Stromal cell of bone marrow (primary cell): Measurements from ENCODE around the gene KLHL22.
"Not testable (repeated sequence)": the region's sequence is repeated elsewhere in the genome, so short reads cannot be mapped to it uniquely, and the experiment has no call there.

Source experiments
- DNase-seq: peaks from one replicate; pipeline ENCODE4 v3.0.0-alpha.2; 2012; ENCODE audit warnings: low read depth

KLHL22 gene

DNA sequence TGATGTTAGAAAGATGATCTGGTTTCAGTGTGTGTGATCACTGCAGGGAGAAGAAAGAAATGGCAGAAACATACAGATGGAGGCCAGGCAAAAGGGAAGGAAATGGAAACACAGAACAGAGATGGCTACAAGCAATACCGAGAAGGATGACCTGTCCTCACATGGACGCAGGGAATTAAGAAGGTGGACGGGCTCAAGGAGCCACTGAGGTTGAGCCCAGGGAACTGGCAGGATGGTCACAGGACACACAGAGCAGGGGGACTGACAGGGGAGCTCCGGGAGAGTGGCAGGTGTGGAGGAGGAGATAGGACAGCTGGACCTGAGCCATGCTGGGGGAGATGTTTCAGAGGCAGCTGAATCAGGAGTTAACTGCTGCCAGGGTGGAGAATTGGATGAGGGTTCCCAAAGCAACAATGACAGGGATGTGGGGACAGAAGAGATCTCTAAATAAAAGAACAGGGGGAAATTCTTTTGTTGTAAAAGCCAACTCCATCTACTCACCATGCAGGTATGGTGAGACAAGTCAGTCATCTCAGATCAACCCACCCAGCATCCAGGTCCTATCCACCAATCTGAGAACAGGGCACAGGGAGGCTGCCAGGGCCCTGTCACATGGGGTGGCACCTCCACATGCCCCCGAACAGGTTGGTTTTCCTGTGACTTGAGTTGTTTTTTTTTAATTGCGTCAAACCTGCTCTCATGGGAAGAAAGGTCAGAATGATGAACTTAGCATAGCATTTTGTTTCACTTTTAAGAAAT, 26.3 kb downstream of the KLHL22 start:
- no peak for DNase-seq

- DNase-seq = no peak
These were observed 28.8 kb downstream of the KLHL22 start for GRCh38 chr22:20466659-20467379.

GRCh38 chr22:20465759-20466077, 29.9 kb downstream of the KLHL22 start:
- no peak for DNase-seq

DNA sequence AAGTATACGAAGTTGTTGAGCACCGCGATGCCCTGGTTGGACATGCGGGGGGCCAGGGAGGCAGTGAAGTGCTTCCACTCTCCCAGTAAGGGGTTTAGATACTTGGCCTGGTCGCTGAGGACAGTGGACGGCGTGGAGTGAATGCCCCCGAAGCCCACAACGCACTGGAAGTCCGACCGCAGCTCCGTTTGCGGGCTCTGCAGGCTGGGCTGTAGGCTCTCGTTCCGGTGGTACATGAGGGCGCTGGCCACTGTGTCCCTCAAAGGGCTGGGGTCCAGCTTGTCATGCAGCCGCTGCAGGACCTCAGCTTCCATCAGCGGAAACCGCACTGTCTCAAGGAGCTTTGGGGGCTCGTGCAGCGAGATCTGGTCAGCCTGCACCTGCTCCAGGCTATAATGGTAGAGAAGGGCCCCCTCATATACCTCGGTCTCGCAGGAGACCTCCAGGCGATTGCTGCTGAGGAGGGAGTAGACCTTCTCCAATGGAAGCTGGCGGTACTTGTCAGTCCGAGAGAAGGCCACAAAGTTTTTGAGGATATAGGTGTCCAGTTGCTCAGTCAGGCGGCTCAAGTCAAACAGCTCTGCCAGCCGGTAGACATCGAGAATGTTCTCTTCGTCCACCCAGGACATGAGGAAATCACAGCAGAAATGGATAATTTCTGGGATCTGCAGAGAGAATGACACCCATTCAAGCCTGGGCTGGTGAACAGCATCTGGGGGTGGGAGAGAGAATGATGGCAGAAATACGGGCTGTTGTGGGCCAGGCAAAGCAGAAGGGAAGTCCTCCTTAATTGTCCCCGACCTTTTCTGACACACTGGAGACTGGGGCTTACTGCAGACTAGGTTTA, 30.5 kb downstream of the KLHL22 start:
- DNase-seq = no peak

DNA sequence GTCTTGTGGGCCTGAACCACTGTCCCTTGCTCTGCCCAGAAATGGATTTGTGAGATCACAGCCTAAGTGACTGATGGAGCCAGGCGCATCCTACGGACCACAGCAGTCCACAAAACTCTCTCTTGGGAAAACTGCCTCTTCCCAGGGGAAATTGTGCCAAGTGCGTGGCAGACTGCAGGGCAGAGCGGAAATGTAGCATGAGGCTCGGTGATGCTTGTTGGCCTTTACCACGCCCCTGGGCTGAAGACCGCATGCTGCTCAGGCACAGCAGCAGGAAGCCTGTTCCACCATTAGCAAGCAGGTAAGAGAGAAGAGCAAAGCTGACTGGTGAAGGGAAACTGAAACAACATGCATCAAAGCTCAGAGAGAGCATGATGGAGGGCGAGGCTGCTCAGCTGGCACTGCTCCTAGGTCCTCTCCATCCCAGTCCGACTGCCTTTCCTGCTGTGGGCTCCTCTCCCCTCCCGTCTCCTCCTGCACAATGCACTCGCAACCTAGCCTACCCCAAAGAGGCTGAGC, 31.4 kb downstream of the KLHL22 start:
- DNase-seq = no peak

- no peak for DNase-seq
These were observed 32.1 kb downstream of the KLHL22 start for GRCh38 chr22:20463324-20464095.

GRCh38 chr22:20459862-20460261, 35.7 kb downstream of the KLHL22 start:
- DNase-seq = no peak

GRCh38 chr22:20459152-20459542, 36.4 kb downstream of the KLHL22 start:
- DNase-seq = no peak

DNA sequence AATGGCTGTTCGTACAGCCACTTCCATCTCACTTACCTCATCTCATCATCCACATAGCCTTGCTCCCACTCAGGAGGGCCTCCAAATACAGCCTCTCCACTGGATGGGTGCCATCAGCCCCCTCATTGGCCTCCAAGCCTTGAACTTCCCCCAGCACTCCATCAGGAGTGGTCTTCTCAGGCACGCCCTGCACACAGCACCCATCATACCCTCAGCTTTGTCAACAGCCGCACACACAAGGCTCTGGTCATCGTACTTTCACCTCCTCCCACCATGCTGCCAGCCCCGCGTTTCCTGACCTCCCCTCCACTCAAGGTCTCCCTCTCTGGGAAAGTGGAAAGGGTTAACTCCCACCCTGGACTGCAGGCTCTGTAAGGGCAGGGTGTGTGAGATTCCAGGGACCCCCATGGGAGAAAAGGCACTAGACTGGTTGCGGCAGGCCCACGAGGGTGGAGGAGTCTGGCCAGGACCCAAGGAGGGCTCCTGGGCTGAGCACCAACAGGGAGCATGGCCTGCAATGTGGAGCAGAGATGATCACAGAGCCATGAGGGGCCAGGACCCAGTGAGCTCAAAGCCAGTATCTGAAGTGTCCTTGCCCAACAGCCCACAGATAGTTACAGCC, 37.0 kb downstream of the KLHL22 start:
- DNase-seq = no peak

DNA sequence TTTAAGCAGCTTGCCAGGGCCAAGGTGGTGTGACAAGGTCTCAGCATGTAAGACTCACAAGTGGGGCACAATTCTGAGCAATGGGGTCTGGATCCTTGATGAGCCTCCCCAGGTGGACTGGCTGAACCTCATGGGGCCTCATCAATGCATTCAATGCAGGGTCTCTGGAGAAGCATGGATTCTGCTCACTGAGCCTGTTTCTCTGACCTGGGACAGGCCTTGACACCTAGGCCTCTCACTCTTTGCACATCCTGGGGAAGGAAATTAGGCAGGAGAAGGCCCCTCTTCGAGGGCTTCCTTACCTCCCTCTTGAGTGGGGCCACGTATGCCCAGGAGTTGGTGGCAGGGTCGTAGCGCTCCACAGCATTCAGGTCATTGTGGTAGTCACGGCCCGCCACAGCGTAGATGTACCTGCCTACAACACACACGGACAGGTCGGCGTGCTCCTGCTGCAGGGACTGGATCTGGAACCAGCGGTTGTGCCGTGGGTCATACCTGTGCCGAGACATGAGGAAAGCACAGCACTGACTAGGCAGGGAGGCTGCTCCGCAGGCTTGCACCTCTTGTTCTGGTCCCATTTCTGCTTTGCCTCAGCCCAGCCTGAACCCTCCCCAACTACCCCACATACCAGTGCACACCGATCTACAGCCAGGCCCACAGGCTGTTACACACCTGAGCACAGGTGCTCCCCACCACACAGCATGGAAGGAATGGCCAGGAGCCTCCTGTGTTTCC, 37.9 kb downstream of the KLHL22 start:
- DNase-seq = no peak

GRCh38 chr22:20456722-20457076, 38.9 kb downstream of the KLHL22 start:
- no peak for DNase-seq

DNA sequence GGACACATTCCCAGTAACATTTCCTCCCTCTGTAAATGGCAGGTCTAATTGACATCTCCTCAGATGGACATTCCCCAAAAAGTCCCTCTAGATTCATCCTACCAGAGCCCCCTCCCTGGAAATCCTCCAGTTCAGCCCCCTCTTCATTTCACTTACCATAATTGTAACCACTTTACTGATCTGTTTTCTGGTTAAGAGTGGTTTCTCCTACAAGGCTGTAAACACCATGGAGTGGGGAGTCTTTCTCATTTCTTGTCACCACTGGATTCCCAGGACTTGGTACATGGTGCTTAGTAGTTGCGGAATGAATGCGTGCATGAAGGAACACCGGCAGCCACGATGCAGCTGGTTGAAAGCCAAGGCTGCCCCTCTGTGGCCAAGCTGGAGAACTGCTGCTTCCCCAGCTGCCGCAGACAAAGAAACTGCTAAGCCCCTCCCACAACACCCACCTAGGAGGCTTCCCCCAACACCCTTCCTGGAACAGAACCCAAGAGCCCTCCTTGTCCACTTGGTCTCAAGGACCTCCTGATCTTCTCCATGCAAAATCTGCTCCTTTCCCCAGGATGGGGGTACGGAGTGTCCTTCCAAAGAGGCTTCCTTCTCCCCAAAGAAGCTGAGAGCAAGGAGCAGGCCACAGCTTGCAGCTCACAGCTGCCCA, 39.4 kb downstream of the KLHL22 start:
- DNase-seq = peak; percentile 52

GRCh38 chr22:20455709-20456063, 39.9 kb downstream of the KLHL22 start:
- no peak for DNase-seq

DNA sequence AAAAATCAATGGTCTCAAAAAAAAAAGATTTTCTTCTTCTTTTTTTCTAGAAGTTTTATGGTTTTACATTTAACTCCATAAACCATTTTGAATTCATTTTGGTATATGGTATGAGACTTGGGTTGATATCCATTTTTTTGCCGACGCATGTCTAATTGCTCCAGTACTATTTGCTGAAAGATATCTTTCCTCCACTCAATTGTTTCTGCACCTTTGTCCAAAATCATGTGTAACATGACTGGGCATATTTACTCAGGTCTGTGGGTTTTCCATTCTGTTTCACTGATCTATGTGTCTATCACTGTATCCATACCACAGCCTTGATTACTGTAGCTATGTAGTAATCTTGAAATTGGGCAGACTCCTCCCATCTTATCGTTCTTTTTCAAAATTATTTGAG, 42.4 kb downstream of the KLHL22 start:
- DNase-seq = no peak

GRCh38 chr22:20451920-20452319, 43.7 kb downstream of the KLHL22 start:
- DNase-seq = no peak

- DNase-seq = not testable (repeated sequence)
These were observed 44.3 kb downstream of the KLHL22 start for GRCh38 chr22:20451129-20451778.

DNA sequence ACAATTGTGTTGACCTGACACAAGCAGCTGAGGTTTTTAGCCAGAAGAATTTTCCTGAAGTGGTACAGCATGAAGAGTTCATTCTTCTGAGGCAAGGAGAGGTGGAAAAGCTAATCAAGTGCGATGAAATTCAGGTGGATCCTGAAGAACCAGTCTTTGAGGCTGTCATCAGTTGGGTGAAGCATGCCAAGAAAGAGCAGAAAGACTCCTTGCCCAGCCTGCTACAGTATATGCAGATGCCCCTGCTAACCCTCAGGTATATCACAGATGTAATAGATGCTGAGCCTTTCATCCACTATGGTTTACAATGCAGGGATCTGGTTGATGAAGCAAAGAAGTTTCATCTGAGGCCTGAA, 45.1 kb downstream of the KLHL22 start:
- no peak for DNase-seq

- DNase-seq = no peak
These were observed 45.6 kb downstream of the KLHL22 start for GRCh38 chr22:20449819-20450550.

- DNase-seq = no peak
These were observed 47.0 kb downstream of the KLHL22 start for GRCh38 chr22:20448630-20449029.
